Trophoblast cell (in vitro differentiated cells and primary cell): ENCODE measurements around the gene RPL26.

Experiments
- DNase-seq, 2 donors: peaks; one replicate each; pipeline ENCODE4 v3.0.0-alpha.2; 2016
- H2AFZ ChIP-seq: 2 replicates; pipeline ENCODE4 v1.6.1; 2013; ENCODE audit warnings: low read length, moderate library complexity, mild to moderate bottlenecking; ENCODE audit not compliant: insufficient read depth, poor library complexity
- H2AK5ac ChIP-seq: 2 replicates; pipeline ENCODE4 v1.6.1; 2013; ENCODE audit warnings: mild to moderate bottlenecking, low read length
- H2BK120ac ChIP-seq: 2 replicates; pipeline ENCODE4 v1.6.1; 2013; ENCODE audit warnings: low read length, mild to moderate bottlenecking, moderate library complexity; ENCODE audit not compliant: insufficient read depth, poor library complexity
- H2BK12ac ChIP-seq: 2 replicates; pipeline ENCODE4 v1.6.1; 2013; ENCODE audit warnings: mild to moderate bottlenecking, low read length, moderate library complexity
- H2BK5ac ChIP-seq: 2 replicates; pipeline ENCODE4 v1.6.1; 2013; ENCODE audit warnings: low read length, low read depth, moderate library complexity, mild to moderate bottlenecking; ENCODE audit not compliant: poor library complexity
- H3K14ac ChIP-seq: 2 replicates; pipeline ENCODE4 v1.6.1; 2013; ENCODE audit warnings: mild to moderate bottlenecking, low read length
- H3K18ac ChIP-seq: 2 replicates; pipeline ENCODE4 v1.6.1; 2013; ENCODE audit warnings: mild to moderate bottlenecking, low read length
- H3K23ac ChIP-seq: 2 replicates; pipeline ENCODE4 v1.6.1; 2013; ENCODE audit warnings: low read length
- H3K27ac ChIP-seq: 2 replicates; pipeline ENCODE4 v1.5.1; 2013; ENCODE audit warnings: low read depth, mild to moderate bottlenecking, inconsistent platforms, low read length, moderate library complexity
- H3K27me3 ChIP-seq: 2 replicates; pipeline ENCODE4 v1.6.1; 2013; ENCODE audit warnings: inconsistent platforms, mild to moderate bottlenecking, low read length, moderate library complexity; ENCODE audit not compliant: insufficient read depth
- H3K36me3 ChIP-seq, 2 experiments: 1 replicate in 1 of 2; 2 replicates in 1 of 2; pipeline ENCODE4 v1.6.1; 2013; ENCODE audit warnings: low read length in 2 of 2, mild to moderate bottlenecking in 2 of 2, moderate library complexity in 1 of 2; ENCODE audit not compliant: insufficient read depth in 2 of 2, control insufficient read depth in 1 of 2
- H3K4ac ChIP-seq: 2 replicates; pipeline ENCODE4 v1.6.1; 2013; ENCODE audit warnings: low read depth, mild to moderate bottlenecking, low read length, moderate library complexity
- H3K4me1 ChIP-seq, 2 experiments: 1 replicate in 1 of 2; 2 replicates in 1 of 2; pipeline ENCODE4 v1.6.1; 2013; ENCODE audit warnings: low read length in 2 of 2, mild to moderate bottlenecking in 2 of 2, moderate library complexity in 1 of 2; ENCODE audit not compliant: insufficient read depth in 2 of 2, control insufficient read depth in 1 of 2
- H3K4me2 ChIP-seq: 2 replicates; pipeline ENCODE4 v1.6.1; 2013; ENCODE audit warnings: inconsistent platforms, mild to moderate bottlenecking, low read length, moderate library complexity
- H3K4me3 ChIP-seq: 2 replicates; pipeline ENCODE4 v1.5.1; 2013; ENCODE audit warnings: mild to moderate bottlenecking, low read depth, low read length, inconsistent platforms
- H3K79me1 ChIP-seq: one replicate; pipeline ENCODE4 v1.6.1; 2013; ENCODE audit warnings: low read length
- H3K79me2 ChIP-seq: 2 replicates; pipeline ENCODE4 v1.6.1; 2013; ENCODE audit warnings: low read length, mild to moderate bottlenecking; ENCODE audit not compliant: control insufficient read depth, insufficient read depth, poor library complexity
- H3K9ac ChIP-seq: 2 replicates; pipeline ENCODE4 v1.6.1; 2013; ENCODE audit warnings: mild to moderate bottlenecking, low read length
- H3K9me3 ChIP-seq: 2 replicates; pipeline ENCODE4 v1.6.1; 2013; ENCODE audit warnings: low read depth, mild to moderate bottlenecking, control low read depth, inconsistent platforms, low read length; ENCODE audit not compliant: insufficient read depth
- H4K12ac ChIP-seq: 2 replicates; pipeline ENCODE4 v1.6.1; 2013; ENCODE audit warnings: low read depth, mild to moderate bottlenecking, low read length, moderate library complexity
- H4K8ac ChIP-seq: 2 replicates; pipeline ENCODE4 v1.6.1; 2013; ENCODE audit warnings: low read depth, mild to moderate bottlenecking, low read length, moderate library complexity
- H4K91ac ChIP-seq: one replicate; pipeline ENCODE4 v1.6.1; 2013; ENCODE audit warnings: low read depth, mild to moderate bottlenecking, low read length, moderate library complexity
- WGBS: extraction: QIAGEN DNeasy Blood & Tissue Kit; methylation state at CpG from one replicate; pipeline ENCODE4 v1.1.7; 2013; ENCODE audit warnings: missing lambda C conversion rate; ENCODE audit not compliant: insufficient read length, insufficient coverage; ENCODE audit errors: extremely low coverage; 5-methylcytosine and 5-hydroxymethylcytosine counted together

RPL26 gene

GRCh38 chr17:8360751-8361150 is 22.2 kb downstream of the RPL26 start:
- H3K4me3 ChIP-seq, result no peak overlapping the region
- H3K9me3 ChIP-seq, result no peaks in the 10 kb centered on the region
- no peak overlapping the region for H4K8ac ChIP-seq
- no peak overlapping the region for H2BK5ac ChIP-seq
- H3K4me2 ChIP-seq, result no peak overlapping the region
- H3K27ac ChIP-seq, result no peak overlapping the region
- H3K36me3 ChIP-seq, result peaks cover 0 to 3% of the 10 kb centered on the region in 2 experiments
- no peak overlapping the region for H3K9ac ChIP-seq
- no peak overlapping the region for H3K18ac ChIP-seq
- DNase-seq, result no peak
- no CpG with 5 or more reads among the region's 3 CpGs for WGBS
- no peak overlapping the region for H3K14ac ChIP-seq
- H2AFZ ChIP-seq, result no peak overlapping the region
- H3K4ac ChIP-seq, result no peak overlapping the region
- H2BK120ac ChIP-seq, result no peak overlapping the region
- H3K79me2 ChIP-seq, result no peaks in the 10 kb centered on the region
- peaks cover 11 to 16% of the 10 kb centered on the region in 2 experiments for H3K4me1 ChIP-seq
- H2BK12ac ChIP-seq, result no peak overlapping the region
- no peaks in the 10 kb centered on the region for H3K79me1 ChIP-seq
- H4K91ac ChIP-seq, result no peak overlapping the region
- no peak overlapping the region for H4K12ac ChIP-seq
- H3K27me3 ChIP-seq, result no peaks in the 10 kb centered on the region
- H3K23ac ChIP-seq, result no peak overlapping the region
- H2AK5ac ChIP-seq, result no peak overlapping the region

GRCh38 chr17:8360260-8360659 is 22.7 kb downstream of the RPL26 start:
- Histone ChIP-seq H2BK120ac (no peak overlapping the region), H3K23ac (no peak overlapping the region), H3K79me1 (no peaks in the 10 kb centered on the region), H3K14ac (no peak overlapping the region), H3K4me3 (no peak overlapping the region), H4K91ac (no peak overlapping the region), H4K12ac (no peak overlapping the region), H3K4me2 (no peak overlapping the region), H3K36me3 (peaks cover 0 to 3% of the 10 kb centered on the region in 2 experiments), H3K18ac (no peak overlapping the region), H2BK5ac (no peak overlapping the region), H3K4ac (no peak overlapping the region), H2AK5ac (no peak overlapping the region), H4K8ac (no peak overlapping the region), H3K9ac (no peak overlapping the region), H3K79me2 (no peaks in the 10 kb centered on the region), H2AFZ (no peak overlapping the region), H3K9me3 (no peaks in the 10 kb centered on the region), H3K27me3 (no peaks in the 10 kb centered on the region), H3K4me1 (peaks cover 7 to 11% of the 10 kb centered on the region in 2 experiments), H3K27ac (no peak overlapping the region), H2BK12ac (no peak overlapping the region)
- WGBS, result no CpG with 5 or more reads among the region's 3 CpGs
- DNase-seq, result no peak

GRCh38 chr17:8359769-8360168 is 23.2 kb downstream of the RPL26 start:
- no peaks in the 10 kb centered on the region for H3K9me3 ChIP-seq
- no peak overlapping the region for H3K9ac ChIP-seq
- H3K79me2 ChIP-seq, result no peaks in the 10 kb centered on the region
- H4K12ac ChIP-seq, result no peak overlapping the region
- no peak overlapping the region for H3K4me3 ChIP-seq
- no peak overlapping the region for H2AFZ ChIP-seq
- no peak overlapping the region for H3K4ac ChIP-seq
- DNase-seq, result peak in 1 of 2 donors; percentile 30
- WGBS, result no CpG with 5 or more reads among the region's 5 CpGs
- no peaks in the 10 kb centered on the region for H3K79me1 ChIP-seq
- no peak overlapping the region for H2BK120ac ChIP-seq
- H2BK5ac ChIP-seq, result no peak overlapping the region
- peaks cover 4 to 9% of the 10 kb centered on the region in 2 experiments for H3K4me1 ChIP-seq
- no peak overlapping the region for H2BK12ac ChIP-seq
- no peak overlapping the region for H3K4me2 ChIP-seq
- peaks cover 0 to 3% of the 10 kb centered on the region in 2 experiments for H3K36me3 ChIP-seq
- no peak overlapping the region for H3K27ac ChIP-seq
- H3K23ac ChIP-seq, result no peak overlapping the region
- H4K8ac ChIP-seq, result no peak overlapping the region
- no peak overlapping the region for H4K91ac ChIP-seq
- H2AK5ac ChIP-seq, result no peak overlapping the region
- no peaks in the 10 kb centered on the region for H3K27me3 ChIP-seq
- no peak overlapping the region for H3K14ac ChIP-seq
- no peak overlapping the region for H3K18ac ChIP-seq

GRCh38 chr17:8357910-8358309 is 25.1 kb downstream of the RPL26 start:
- H3K79me2 ChIP-seq, result no peaks in the 10 kb centered on the region
- H3K79me1 ChIP-seq, result no peaks in the 10 kb centered on the region
- no peak overlapping the region for H2BK120ac ChIP-seq
- no peak overlapping the region for H3K4me2 ChIP-seq
- no peaks in the 10 kb centered on the region for H3K36me3 ChIP-seq
- H2AFZ ChIP-seq, result no peak overlapping the region
- H3K4ac ChIP-seq, result no peak overlapping the region
- H2BK12ac ChIP-seq, result no peak overlapping the region
- no peak overlapping the region for H3K27ac ChIP-seq
- H4K8ac ChIP-seq, result no peak overlapping the region
- no CpG with 5 or more reads among the region's 3 CpGs for WGBS
- H3K9ac ChIP-seq, result no peak overlapping the region
- no peak overlapping the region for H2AK5ac ChIP-seq
- no peak overlapping the region for H3K14ac ChIP-seq
- H3K4me3 ChIP-seq, result no peak overlapping the region
- no peaks in the 10 kb centered on the region for H3K9me3 ChIP-seq
- H3K4me1 ChIP-seq, result peaks cover 4 to 9% of the 10 kb centered on the region in 2 experiments
- no peak overlapping the region for H4K12ac ChIP-seq
- no peak overlapping the region for H3K18ac ChIP-seq
- no peaks in the 10 kb centered on the region for H3K27me3 ChIP-seq
- H4K91ac ChIP-seq, result no peak overlapping the region
- no peak for DNase-seq
- no peak overlapping the region for H3K23ac ChIP-seq
- H2BK5ac ChIP-seq, result no peak overlapping the region
